Measurements from ENCODE around the gene MED13L. TPM values are rescaled to one million over a fixed set of nuclear protein-coding genes. Genes with fewer than 3 reads are reported as not detected.

The MED13L gene
- total RNA-seq, 2 donors from 2014 or later: 88.9 to 140 TPM

GRCh38 chr12:116280595-116281290 lies 3.2 kb upstream of the MED13L start:
- H3K4me3 ChIP-seq: no peak overlapping the region
- no peaks in the 10 kb centered on the region for H3K4me1 ChIP-seq (replicated peaks)
- intact Hi-C loops (cut with DNase I): no loop called here
- H3K36me3 ChIP-seq: no peaks in the 10 kb centered on the region
- H3K27me3 ChIP-seq (replicated peaks; ENCODE audit: insufficient read depth): no peaks in the 10 kb centered on the region
- TF ChIP-seq POLR2AphosphoS5 (IDR thresholded peaks at IDR 0.05): no peak
- no peak for TF ChIP-seq CTCF (IDR thresholded peaks at IDR 0.05)
- no peak for TF ChIP-seq POLR2A (IDR thresholded peaks at IDR 0.05)
- WGBS: 74% methylated on average over 5 of the region's 5 CpGs
- DNase-seq (ENCODE audit: low spot score): no peak
- H3K9me3 ChIP-seq: no peaks in the 10 kb centered on the region
- no peak overlapping the region for H3K27ac ChIP-seq

GRCh38 chr12:116278667-116279066 lies 1.2 kb upstream of the MED13L start:
- H3K27me3 ChIP-seq (replicated peaks; ENCODE audit: insufficient read depth): no peaks in the 10 kb centered on the region
- 90% methylated on average over 10 of the region's 10 CpGs for WGBS
- H3K9me3 ChIP-seq: no peaks in the 10 kb centered on the region
- no peak overlapping the region for H3K4me3 ChIP-seq
- no peak overlapping the region for H3K27ac ChIP-seq
- no peak for DNase-seq (ENCODE audit: low spot score)
- intact Hi-C loops (cut with DNase I): loop anchor here (5.0 to 10.0 kb wide), 3 partner anchors 156 to 319 kb away; no protein-coding TSS in a partner anchor
- TF ChIP-seq POLR2AphosphoS5 (IDR thresholded peaks at IDR 0.05) (no peak), CTCF (IDR thresholded peaks at IDR 0.05) (no peak), POLR2A (IDR thresholded peaks at IDR 0.05) (no peak)
- H3K4me1 ChIP-seq (replicated peaks): no peaks in the 10 kb centered on the region
- no peaks in the 10 kb centered on the region for H3K36me3 ChIP-seq

- no peaks in the 10 kb centered on the region for H3K27me3 ChIP-seq (replicated peaks; ENCODE audit: insufficient read depth)
- no peak for DNase-seq (ENCODE audit: low spot score)
- intact Hi-C loops (cut with DNase I): loop anchor here (5.0 to 10.0 kb wide), 3 partner anchors 157 to 319 kb away; no protein-coding TSS in a partner anchor
- H3K36me3 ChIP-seq: no peaks in the 10 kb centered on the region
- H3K4me1 ChIP-seq (replicated peaks): no peaks in the 10 kb centered on the region
- no peak for TF ChIP-seq POLR2A (IDR thresholded peaks at IDR 0.05)
- TF ChIP-seq CTCF (IDR thresholded peaks at IDR 0.05): no peak
- TF ChIP-seq POLR2AphosphoS5 (IDR thresholded peaks at IDR 0.05): no peak
- peak overlapping the region; percentile 89 to 94 for H3K27ac ChIP-seq
- WGBS: 52% methylated on average over 8 of the region's 8 CpGs
- no peaks in the 10 kb centered on the region for H3K9me3 ChIP-seq
- H3K4me3 ChIP-seq: peak overlapping the region; percentile 63 to 72
Observed at GRCh38 chr12:116278279-116278626, 760 bp upstream of the MED13L start.

- Histone ChIP-seq H3K27me3 (replicated peaks; ENCODE audit: insufficient read depth) (no peaks in the 10 kb centered on the region), H3K4me3 (peak overlapping the region; percentile 63 to 72), H3K4me1 (replicated peaks) (no peaks in the 10 kb centered on the region), H3K9me3 (no peaks in the 10 kb centered on the region), H3K36me3 (no peaks in the 10 kb centered on the region), H3K27ac (peak overlapping the region; percentile 89 to 94)
- WGBS: under 1% methylated on average over 92 of the region's 104 CpGs
- peak; percentile 58 for DNase-seq (ENCODE audit: low spot score)
- TF ChIP-seq CTCF (IDR thresholded peaks at IDR 0.05) (no peak), POLR2A (IDR thresholded peaks at IDR 0.05) (no peak), POLR2AphosphoS5 (IDR thresholded peaks at IDR 0.05) (peak; percentile 20)
- intact Hi-C loops (cut with DNase I): loop anchor here (2.0 to 10.0 kb wide), 4 partner anchors 42 to 320 kb away; no protein-coding TSS in a partner anchor
Observed at GRCh38 chr12:116276652-116277466, 634 bp downstream of the MED13L start.
